Large intestine (tissue), 12 donors: ENCODE results near the gene MFAP3L. TPM values are rescaled to one million over a fixed set of nuclear protein-coding genes. Genes with fewer than 3 reads are reported as not detected.

ENCODE experiments used
- DNase-seq, 2 donors: peaks; one replicate each; pipeline versions ENCODE4 v3.0.0 to v3.0.0-alpha.2; 2013
- H3K27ac ChIP-seq: one replicate; pipeline ENCODE4 v1.5.1; 2013; ENCODE audit warnings: low read length
- H3K27me3 ChIP-seq: 2 replicates; pipeline ENCODE4 v1.6.1; 2013; ENCODE audit warnings: low read length; ENCODE audit not compliant: control insufficient read depth, insufficient read depth
- H3K36me3 ChIP-seq: 2 replicates; pipeline ENCODE4 v1.6.1; 2013; ENCODE audit warnings: low read length; ENCODE audit not compliant: control insufficient read depth, insufficient read depth
- H3K4me1 ChIP-seq: one replicate; pipeline ENCODE4 v1.6.1; 2013; ENCODE audit warnings: low read length; ENCODE audit not compliant: control insufficient read depth, insufficient read depth
- H3K4me3 ChIP-seq: one replicate; pipeline ENCODE4 v1.5.1; 2013; ENCODE audit warnings: low read length
- H3K9me3 ChIP-seq: one replicate; pipeline ENCODE4 v1.6.1; 2013; ENCODE audit warnings: mild to moderate bottlenecking, low read depth, low read length, moderate library complexity; ENCODE audit not compliant: control insufficient read depth
- WGBS: methylation state at CpG from one replicate; pipeline ENCODE4 v1.1.5; 2013; ENCODE audit warnings: low lambda C conversion rate; ENCODE audit not compliant: insufficient coverage; 5-methylcytosine and 5-hydroxymethylcytosine counted together
- long read RNA-seq, 11 donors: transcript quantifications; one replicate each; lab custom pipeline, GENCODE V29; 2026
- polyA plus RNA-seq: library from polyadenylated mRNA; unstranded; fragments of 120-200 nt; gene quantifications from one replicate; pipeline ENCODE4 v1.2.1, GENCODE V29; 2013

The MFAP3L gene
- 8.3 TPM for polyA plus RNA-seq
- long read RNA-seq, donor 1, result 0 reads
- long read RNA-seq, donor 2, result 0 reads
- long read RNA-seq, donor 3, full-length matches to known transcripts, result 1 of 1 reads
- long read RNA-seq, donor 3, partial matches to known transcripts, result 0 of 1 reads
- long read RNA-seq, donor 3, other reads (novel, unspliced or antisense), result 0 of 1 reads
- long read RNA-seq, donor 4, result 0 reads
- long read RNA-seq, donor 5, result 0 reads
- long read RNA-seq, donor 6, full-length matches to known transcripts, result 1 of 1 reads
- long read RNA-seq, donor 6, partial matches to known transcripts, result 0 of 1 reads
- long read RNA-seq, donor 6, other reads (novel, unspliced or antisense), result 0 of 1 reads
- long read RNA-seq, donor 7, result 0 reads
- long read RNA-seq, donor 8, result 0 reads
- long read RNA-seq, donor 9, result 0 reads
- long read RNA-seq, donor 10, partial matches to known transcripts, result 0 of 1 reads
- long read RNA-seq, donor 10, other reads (novel, unspliced or antisense), result 0 of 1 reads
- long read RNA-seq, donor 11, partial matches to known transcripts, result 0 of 1 reads
- long read RNA-seq, donor 11, other reads (novel, unspliced or antisense), result 0 of 1 reads

DNA sequence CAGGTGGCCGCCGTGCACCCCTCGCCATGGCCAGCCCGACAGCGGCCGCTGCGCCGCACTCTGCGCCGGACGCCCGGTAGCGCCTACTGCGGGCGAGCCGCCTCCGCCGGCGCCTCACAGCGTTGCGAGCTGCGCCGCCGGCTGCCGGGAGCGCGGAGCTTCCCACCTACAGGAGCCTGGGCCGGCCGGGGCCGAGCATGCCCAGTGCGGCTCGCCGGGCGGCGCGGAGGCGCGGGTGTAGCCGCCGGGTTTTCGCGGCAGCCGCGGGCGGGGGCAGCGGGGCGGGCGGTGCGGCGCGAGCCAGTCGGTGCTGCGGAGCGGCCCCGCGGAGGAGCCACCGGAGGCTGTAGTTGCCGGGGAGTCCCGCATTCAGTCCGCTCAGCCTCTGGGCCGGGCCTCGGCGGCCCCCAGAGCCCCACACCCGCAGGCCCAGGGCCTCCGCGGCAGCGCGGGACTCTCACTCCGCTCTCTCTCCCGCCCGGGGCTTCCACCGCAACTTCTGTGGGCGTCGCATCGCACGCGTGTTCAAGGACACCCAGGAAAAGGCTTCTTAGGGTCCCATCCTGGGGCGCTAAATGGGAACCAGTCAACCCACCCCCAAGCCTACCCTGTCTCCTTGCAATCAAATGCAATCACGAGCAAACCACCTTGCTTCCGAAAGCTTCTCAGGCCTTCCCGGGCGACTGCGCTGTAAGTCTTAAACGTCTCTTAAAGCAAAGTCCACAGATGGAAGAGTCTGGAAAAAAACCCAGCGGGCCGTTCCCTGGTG is at the start of gene MFAP3L:
Gene MFAP3L, minus strand, starts transcription at position 143 of the 769 bp plus-strand sequence. CDS start 20,518 bp downstream, outside the sequence.
- H3K4me3 ChIP-seq, result peak within 1 kb of the TSS; percentile 89
- H3K4me1 ChIP-seq, result peaks cover 7% of the 10 kb centered on the region
- WGBS, result 0% methylated on average over 1 of the region's 86 CpGs
- peak; percentile 85 to 95 for DNase-seq
- no peaks in the 10 kb centered on the region for H3K36me3 ChIP-seq
- peaks cover 5% of the 10 kb centered on the region for H3K9me3 ChIP-seq
- peak within 1 kb of the TSS; percentile 95 for H3K27ac ChIP-seq
- H3K27me3 ChIP-seq, result peaks cover 13% of the 10 kb centered on the region

DNA sequence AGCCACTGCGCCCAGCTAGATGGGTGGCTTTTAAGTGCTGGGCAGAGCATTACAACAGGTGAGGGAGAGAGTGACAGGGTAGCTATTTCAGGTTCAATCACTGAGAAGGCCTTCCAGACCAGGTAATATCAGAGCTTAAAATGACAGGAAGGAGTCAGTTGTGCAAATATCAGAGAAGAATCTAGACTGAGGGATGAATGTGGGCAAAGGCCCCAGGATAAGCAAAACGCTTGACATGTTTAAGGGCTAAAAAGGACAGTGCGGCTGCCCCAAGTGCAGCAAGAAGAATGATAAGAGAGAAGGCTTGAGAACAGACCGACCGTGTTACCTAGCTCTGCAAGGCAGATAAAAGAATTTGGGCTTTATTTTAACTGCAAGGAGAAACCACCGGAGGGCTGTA is 45.0 kb upstream of the MFAP3L start:
- 90% methylated on average over 2 of the region's 6 CpGs for WGBS
- Histone ChIP-seq H3K4me3 (no peak overlapping the region), H3K9me3 (no peaks in the 10 kb centered on the region), H3K36me3 (peaks cover 31% of the 10 kb centered on the region), H3K4me1 (no peaks in the 10 kb centered on the region), H3K27ac (no peak overlapping the region), H3K27me3 (no peaks in the 10 kb centered on the region)
- DNase-seq, result no peak

DNA sequence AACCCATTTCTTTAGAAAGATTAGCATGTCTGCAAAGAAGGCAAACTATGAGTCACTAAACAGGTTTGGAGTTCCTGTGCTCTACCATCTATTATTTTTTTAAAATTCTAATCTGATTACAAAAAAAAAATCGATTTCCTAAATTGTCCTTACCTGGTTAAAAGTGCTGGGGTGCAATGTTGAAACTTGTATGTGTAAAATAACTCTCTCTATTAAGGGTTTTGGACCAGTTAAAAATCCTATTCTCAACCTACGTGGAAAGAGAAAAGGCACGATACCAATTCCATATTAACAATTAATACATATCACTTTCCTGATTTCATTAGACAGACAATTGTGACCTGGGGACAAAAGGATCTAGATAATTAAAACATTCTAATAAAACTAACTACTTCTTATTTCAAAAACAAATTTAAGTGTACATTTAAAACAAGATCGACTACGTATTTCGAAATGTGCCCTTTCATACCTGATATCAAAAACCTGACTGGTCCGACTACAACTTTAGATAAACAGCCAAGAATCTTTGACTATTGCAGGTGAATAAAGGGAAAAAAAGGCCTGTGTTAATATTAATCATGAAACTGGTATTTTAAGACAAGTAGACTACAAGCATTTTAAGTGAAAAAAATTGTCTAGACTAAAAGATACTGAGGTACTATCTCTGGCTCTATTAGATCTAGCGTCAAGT is 42.4 kb upstream of the MFAP3L start:
- no peak overlapping the region for H3K4me3 ChIP-seq

DNA sequence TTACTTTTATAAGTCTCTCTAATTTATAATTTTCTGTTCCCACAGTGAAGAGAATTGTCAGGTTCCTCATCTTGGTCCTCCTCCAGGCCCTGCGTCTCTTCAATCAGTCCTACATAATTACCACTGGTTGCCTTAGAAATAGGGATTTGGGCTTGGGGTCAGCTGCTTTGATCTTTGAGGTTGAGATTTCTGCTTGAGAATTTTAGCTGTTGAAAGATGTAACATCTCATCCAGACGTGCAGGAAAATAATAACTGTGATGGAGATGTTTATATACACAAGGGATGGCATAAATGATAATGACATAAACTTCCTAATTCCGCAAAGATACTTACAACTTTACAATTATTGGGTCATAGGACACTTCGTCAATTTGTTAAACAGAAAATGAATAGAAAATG is 33.2 kb upstream of the MFAP3L start:
- peaks cover 26% of the 10 kb centered on the region for H3K36me3 ChIP-seq
- no peak overlapping the region for H3K4me3 ChIP-seq
- H3K27me3 ChIP-seq, result no peaks in the 10 kb centered on the region
- no peak for DNase-seq
- no peaks in the 10 kb centered on the region for H3K9me3 ChIP-seq
- H3K27ac ChIP-seq, result no peak overlapping the region
- H3K4me1 ChIP-seq, result no peaks in the 10 kb centered on the region
- 100% methylated on average over 1 of the region's 4 CpGs for WGBS

More for the DNA sequence above, 42.4 kb upstream of the MFAP3L start:
- 86% methylated on average over 4 of the region's 8 CpGs for WGBS
- Histone ChIP-seq H3K36me3 (peaks cover 34% of the 10 kb centered on the region), H3K9me3 (no peaks in the 10 kb centered on the region), H3K27me3 (no peaks in the 10 kb centered on the region), H3K27ac (no peak overlapping the region), H3K4me1 (no peaks in the 10 kb centered on the region)
- no peak for DNase-seq

DNA sequence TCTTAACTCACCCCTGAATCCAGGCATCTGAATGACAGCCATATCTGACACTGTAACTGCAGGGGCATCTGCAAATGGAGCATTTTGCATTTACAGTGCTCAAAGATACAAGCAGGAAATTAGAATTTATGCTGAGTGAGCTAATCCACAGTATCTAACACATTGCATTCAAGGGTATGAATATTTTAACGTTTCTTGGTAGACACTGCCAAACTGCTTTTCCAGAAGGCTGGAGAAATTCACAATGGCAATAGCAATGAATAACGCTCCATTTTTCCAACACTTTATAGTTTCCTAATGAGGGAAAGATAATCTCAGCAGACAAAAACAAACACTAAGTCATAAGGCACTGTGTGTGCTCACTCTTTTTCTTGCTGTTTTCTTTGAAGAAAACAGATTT is 32.6 kb upstream of the MFAP3L start:
- Histone ChIP-seq H3K4me3 (no peak overlapping the region), H3K9me3 (no peaks in the 10 kb centered on the region), H3K36me3 (peaks cover 22% of the 10 kb centered on the region), H3K27me3 (no peaks in the 10 kb centered on the region), H3K27ac (no peak overlapping the region), H3K4me1 (no peaks in the 10 kb centered on the region)
- DNase-seq, result no peak
- 60% methylated on average over 1 of the region's 2 CpGs for WGBS

DNA sequence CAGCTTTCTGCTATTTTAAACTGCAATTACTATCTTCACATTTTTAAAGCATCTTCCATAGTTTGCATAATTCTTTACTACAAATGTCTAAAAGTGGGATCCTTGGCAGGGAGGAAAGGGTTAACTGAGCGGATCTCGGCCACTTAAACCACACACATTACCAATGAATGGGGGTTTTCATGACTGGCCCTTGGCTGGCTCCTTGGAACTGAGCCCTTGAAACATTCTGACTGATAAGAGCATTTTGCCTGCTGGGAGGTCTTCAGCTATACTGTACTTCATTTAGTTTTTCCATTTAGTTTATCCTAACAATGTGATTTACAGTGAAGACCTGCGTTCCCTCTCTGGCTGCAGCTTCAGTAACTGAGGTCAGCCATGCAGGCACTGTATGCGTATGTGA is 31.7 kb upstream of the MFAP3L start:
- no peaks in the 10 kb centered on the region for H3K27me3 ChIP-seq
- peaks cover 15% of the 10 kb centered on the region for H3K36me3 ChIP-seq
- DNase-seq, result no peak
- H3K27ac ChIP-seq, result no peak overlapping the region
- H3K9me3 ChIP-seq, result no peaks in the 10 kb centered on the region
- no peaks in the 10 kb centered on the region for H3K4me1 ChIP-seq
- no peak overlapping the region for H3K4me3 ChIP-seq
- WGBS, result 67% methylated on average over 1 of the region's 4 CpGs

DNA sequence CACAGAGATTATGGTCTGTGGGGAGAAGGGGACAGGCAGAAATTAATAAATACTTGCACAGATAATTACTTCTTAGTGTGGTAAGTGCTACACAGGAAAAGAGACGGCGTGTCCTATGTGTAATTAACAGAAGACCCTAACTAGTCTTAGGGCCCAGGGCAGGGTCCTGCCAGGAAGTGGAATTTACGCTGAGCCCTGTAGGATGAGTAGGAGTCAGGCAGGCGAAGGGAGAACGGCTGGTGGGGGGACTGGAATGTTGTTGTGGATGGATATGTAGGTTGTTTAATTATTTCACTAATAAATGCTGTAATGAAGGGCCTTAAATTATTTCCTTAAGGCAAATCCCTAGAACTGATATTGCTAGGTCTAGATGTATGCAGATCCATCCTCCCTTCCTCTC is 26.7 kb upstream of the MFAP3L start:
- no peaks in the 10 kb centered on the region for H3K27me3 ChIP-seq
- H3K36me3 ChIP-seq, result no peaks in the 10 kb centered on the region
- H3K4me1 ChIP-seq, result no peaks in the 10 kb centered on the region
- H3K9me3 ChIP-seq, result no peaks in the 10 kb centered on the region
- H3K27ac ChIP-seq, result no peak overlapping the region
- DNase-seq, result no peak
- H3K4me3 ChIP-seq, result no peak overlapping the region
- no CpG with 5 or more reads among the region's 5 CpGs for WGBS

DNA sequence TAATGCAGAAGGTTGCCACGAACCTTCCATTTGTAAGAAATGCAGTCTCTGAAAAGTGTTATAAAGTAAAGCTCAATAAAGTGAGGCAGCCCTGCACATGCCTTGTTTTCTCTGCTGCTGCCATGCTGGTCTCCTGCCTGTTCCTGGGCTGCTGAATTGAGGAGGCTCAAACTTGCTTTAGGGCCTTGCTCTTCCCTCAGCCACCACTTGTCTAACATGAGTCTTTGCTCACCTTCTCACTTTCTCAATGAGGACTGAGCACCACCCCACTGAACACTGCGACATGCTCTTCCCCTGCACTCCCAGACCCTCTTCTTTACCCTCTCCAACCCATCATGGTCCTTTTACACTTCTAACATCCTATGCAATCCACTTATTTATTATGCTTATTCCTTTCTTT is 25.2 kb upstream of the MFAP3L start:
- H3K4me1 ChIP-seq, result no peaks in the 10 kb centered on the region

DNA sequence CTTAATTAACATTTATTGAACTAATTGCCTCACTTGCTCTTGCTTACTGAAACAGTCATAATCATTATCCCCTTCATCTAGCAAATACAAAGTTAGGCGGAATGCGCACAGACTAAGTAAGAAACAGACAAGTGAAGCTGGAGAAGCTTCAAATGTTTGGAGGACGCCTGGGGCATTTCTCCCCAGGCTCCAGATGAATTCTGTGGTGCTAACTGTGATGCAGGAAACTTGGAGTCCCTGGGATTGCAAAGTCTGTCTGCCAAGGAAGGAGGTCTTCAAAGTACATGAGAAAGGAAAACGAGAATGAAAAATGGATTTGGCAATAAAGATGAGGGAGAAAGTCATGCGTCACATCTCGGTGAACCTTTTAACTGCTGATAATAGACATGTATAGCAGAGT is 23.6 kb upstream of the MFAP3L start:
- peaks cover 3% of the 10 kb centered on the region for H3K9me3 ChIP-seq
- no peak overlapping the region for H3K27ac ChIP-seq
- no peaks in the 10 kb centered on the region for H3K27me3 ChIP-seq
- H3K4me1 ChIP-seq, result no peaks in the 10 kb centered on the region
- 40% methylated on average over 1 of the region's 6 CpGs for WGBS
- no peaks in the 10 kb centered on the region for H3K36me3 ChIP-seq
- DNase-seq, result no peak
- no peak overlapping the region for H3K4me3 ChIP-seq

More for the DNA sequence above, 25.2 kb upstream of the MFAP3L start:
- H3K27ac ChIP-seq, result no peak overlapping the region
- no peaks in the 10 kb centered on the region for H3K36me3 ChIP-seq
- DNase-seq, result no peak
- H3K27me3 ChIP-seq, result no peaks in the 10 kb centered on the region
- WGBS, result 88% methylated on average over 2 of the region's 2 CpGs
- no peak overlapping the region for H3K4me3 ChIP-seq
- no peaks in the 10 kb centered on the region for H3K9me3 ChIP-seq

DNA sequence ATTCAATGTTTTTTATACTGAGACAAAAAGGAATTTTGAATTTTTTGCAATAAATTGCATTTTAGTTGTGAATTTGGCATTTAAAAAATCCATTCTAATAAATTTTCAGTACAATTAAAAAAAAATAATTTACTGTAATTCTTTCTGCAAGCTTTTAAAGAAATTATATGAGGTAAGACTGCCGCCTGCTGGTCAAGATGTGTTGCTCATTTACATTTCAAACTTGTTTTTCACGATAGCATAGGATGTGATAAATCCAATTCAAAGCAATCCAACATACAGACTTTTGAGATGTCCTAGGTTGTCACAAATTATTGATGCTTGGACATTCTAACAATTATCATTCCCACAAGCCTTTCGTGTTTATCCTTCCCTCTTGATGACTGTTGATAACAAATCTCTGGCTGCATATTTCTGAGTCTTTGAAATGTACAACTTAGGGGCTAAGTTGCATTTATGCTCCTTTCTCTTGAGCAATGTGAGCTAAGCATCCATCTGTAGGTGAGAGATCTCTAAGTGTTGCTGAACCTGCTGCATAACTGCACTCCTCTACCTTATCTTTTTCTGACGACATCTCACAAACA is 21.7 kb upstream of the MFAP3L start:
- Histone ChIP-seq H3K27me3 (no peaks in the 10 kb centered on the region), H3K9me3 (peaks cover 3% of the 10 kb centered on the region), H3K4me1 (no peaks in the 10 kb centered on the region), H3K4me3 (no peak overlapping the region), H3K27ac (no peak overlapping the region), H3K36me3 (no peaks in the 10 kb centered on the region)
- WGBS, result 0% methylated on average over 1 of the region's 4 CpGs
- peak; percentile 29 to 37 for DNase-seq
